SK-N-SH treated with all-trans-retinoic acid at 6 μM for 48 hours (cell line): ENCODE results near the gene CNTNAP2.

Experiments used
- ATAC-seq: fragments of 200-7000 bp; cut with Tn5 transposase; 3 replicates; pipeline ENCODE4 v1.9.1; 2020; ENCODE audit warnings: mild to moderate bottlenecking, moderate library complexity
- ARNTL ChIP-seq: fragments of 450-650 bp; formaldehyde crosslinking; IDR thresholded peaks from 2 replicates; pipeline ENCODE4 v1.5.0; 2020; ENCODE audit warnings: low read depth, mild to moderate bottlenecking, moderate library complexity, borderline replicate concordance
- BACH2 ChIP-seq: fragments of 250-450 bp; sonication (Bioruptor Pico); IDR thresholded peaks from 2 replicates; pipeline ENCODE4 v1.9.0; 2021; ENCODE audit warnings: mild to moderate bottlenecking, borderline replicate concordance
- CREB5 ChIP-seq: fragments of 250-450 bp; sonication (Bioruptor Pico); IDR thresholded peaks from 2 replicates; pipeline ENCODE4 v1.5.1; 2020; ENCODE audit warnings: low read depth, mild to moderate bottlenecking, moderate library complexity
- CSDC2 ChIP-seq: fragments of 250-450 bp; sonication (Bioruptor Pico); IDR thresholded peaks from 2 replicates; pipeline ENCODE4 v1.5.0; 2020; ENCODE audit warnings: mild to moderate bottlenecking, moderate library complexity
- CSRNP3 ChIP-seq: fragments of 250-450 bp; sonication (Bioruptor Pico); IDR thresholded peaks from 2 replicates; pipeline ENCODE4 v1.5.1; 2021; ENCODE audit warnings: mild to moderate bottlenecking, moderate library complexity
- ESRRG ChIP-seq: fragments of 250-450 bp; sonication (Bioruptor Pico); IDR thresholded peaks from 2 replicates; pipeline ENCODE4 v1.6.1; 2021; ENCODE audit warnings: mild to moderate bottlenecking
- GLIS3 ChIP-seq: fragments of 250-450 bp; sonication (Bioruptor Pico); IDR thresholded peaks from 2 replicates; pipeline ENCODE4 v1.5.0; 2020; ENCODE audit warnings: mild to moderate bottlenecking, moderate library complexity
- ISL1 ChIP-seq: fragments of 250-450 bp; sonication (Bioruptor Pico); IDR thresholded peaks from 2 replicates; pipeline ENCODE4 v2.1.2; 2022; ENCODE audit warnings: mild to moderate bottlenecking, moderate library complexity
- OSR1 ChIP-seq: fragments of 250-450 bp; sonication (Bioruptor Pico); IDR thresholded peaks from 2 replicates; pipeline ENCODE4 v1.8.0; 2022; ENCODE audit warnings: moderate library complexity, mild to moderate bottlenecking, inconsistent platforms
- PATZ1 ChIP-seq: fragments of 250-450 bp; sonication (Bioruptor Pico); IDR thresholded peaks from 2 replicates; pipeline ENCODE4 v1.8.0; 2020; ENCODE audit warnings: mild to moderate bottlenecking, moderate library complexity, borderline replicate concordance
- POU6F1 ChIP-seq: fragments of 250-450 bp; sonication (Bioruptor Pico); IDR thresholded peaks from 2 replicates; pipeline ENCODE4 v1.8.0; 2021; ENCODE audit warnings: low read depth, mild to moderate bottlenecking, moderate library complexity, borderline replicate concordance
- PPARA ChIP-seq: fragments of 250-450 bp; sonication (Bioruptor Pico); IDR thresholded peaks from 2 replicates; pipeline ENCODE4 v1.5.0; 2020; ENCODE audit warnings: mild to moderate bottlenecking, borderline replicate concordance
- RARB ChIP-seq: fragments of 250-450 bp; sonication (Bioruptor Pico); IDR thresholded peaks from 2 replicates; pipeline ENCODE4 v1.8.0; 2021; ENCODE audit warnings: mild to moderate bottlenecking, moderate library complexity
- SNAI2 ChIP-seq: fragments of 250-450 bp; sonication (Bioruptor Pico); IDR thresholded peaks from 2 replicates; pipeline ENCODE4 v1.5.0; 2020; ENCODE audit warnings: mild to moderate bottlenecking, moderate library complexity
- TCF4 ChIP-seq: fragments of 250-450 bp; sonication (Bioruptor Pico); IDR thresholded peaks from 2 replicates; pipeline ENCODE4 v1.8.0; 2021; ENCODE audit warnings: mild to moderate bottlenecking, moderate library complexity, borderline replicate concordance
- TOX ChIP-seq: fragments of 250-450 bp; sonication (Bioruptor Pico); IDR thresholded peaks from 2 replicates; pipeline ENCODE4 v1.8.0; 2021; ENCODE audit warnings: mild to moderate bottlenecking, moderate library complexity, borderline replicate concordance
- TSHZ2 ChIP-seq: fragments of 250-450 bp; sonication (Bioruptor Pico); IDR thresholded peaks from 2 replicates; pipeline ENCODE4 v1.5.0; 2020; ENCODE audit warnings: mild to moderate bottlenecking, moderate library complexity
- ZC3H10 ChIP-seq: fragments of 250-450 bp; sonication (Bioruptor Pico); IDR thresholded peaks from 2 replicates; pipeline ENCODE4 v1.5.1; 2021; ENCODE audit warnings: mild to moderate bottlenecking, moderate library complexity
- ZFP3 ChIP-seq: fragments of 250-450 bp; sonication (Bioruptor Pico); IDR thresholded peaks from 2 replicates; pipeline ENCODE4 v1.5.0; 2020; ENCODE audit warnings: mild to moderate bottlenecking, moderate library complexity
- ZFP30 ChIP-seq: fragments of 450-650 bp; formaldehyde crosslinking; IDR thresholded peaks from 2 replicates; pipeline ENCODE4 v1.5.0; 2022; ENCODE audit warnings: mild to moderate bottlenecking, moderate library complexity
- ZNF70 ChIP-seq: fragments of 450-650 bp; formaldehyde crosslinking; IDR thresholded peaks from 2 replicates; pipeline ENCODE4 v1.5.0; 2020; ENCODE audit warnings: mild to moderate bottlenecking, moderate library complexity
- ZNF8 ChIP-seq: fragments of 450-650 bp; formaldehyde crosslinking; IDR thresholded peaks from 2 replicates; pipeline ENCODE4 v1.5.0; 2020; ENCODE audit warnings: mild to moderate bottlenecking, moderate library complexity

CNTNAP2 gene

GRCh38 chr7:146966274-146966673 lies 849.7 kb downstream of the CNTNAP2 start:
- no peak for ATAC-seq
- no peak for TF ChIP-seq BACH2 (CRISPR knock-in tag)
- TF ChIP-seq ZC3H10, result no peak
- TF ChIP-seq ARNTL (CRISPR knock-in tag), result no peak
- TF ChIP-seq CSRNP3, result no peak
- no peak for TF ChIP-seq TSHZ2 (CRISPR knock-in tag)
- TF ChIP-seq PATZ1 (CRISPR knock-in tag), result no peak
- TF ChIP-seq RARB (CRISPR knock-in tag), result no peak
- no peak for TF ChIP-seq ZFP30
- no peak for TF ChIP-seq GLIS3 (CRISPR knock-in tag)
- TF ChIP-seq ZNF70, result no peak

GRCh38 chr7:146982482-146982881 lies 865.9 kb downstream of the CNTNAP2 start:
- TF ChIP-seq CSDC2 (no peak), ARNTL (CRISPR knock-in tag) (no peak), POU6F1 (CRISPR knock-in tag) (no peak), GLIS3 (CRISPR knock-in tag) (no peak), ZFP3 (CRISPR knock-in tag) (no peak), TOX (no peak), ESRRG (CRISPR knock-in tag) (no peak), ZNF70 (no peak), SNAI2 (CRISPR knock-in tag) (no peak)
- TF ChIP-seq, all 23 proteins: peak for 0
- no peak for ATAC-seq

- TF ChIP-seq ESRRG (CRISPR knock-in tag), result no peak
- TF ChIP-seq RARB (CRISPR knock-in tag), result no peak
- TF ChIP-seq PPARA (CRISPR knock-in tag), result no peak
- TF ChIP-seq TOX, result no peak
- no peak for TF ChIP-seq ZC3H10
- no peak for TF ChIP-seq CSDC2
- no peak for TF ChIP-seq GLIS3 (CRISPR knock-in tag)
- TF ChIP-seq BACH2 (CRISPR knock-in tag), result no peak
- TF ChIP-seq ISL1 (CRISPR knock-in tag), result no peak
- TF ChIP-seq TSHZ2 (CRISPR knock-in tag), result no peak
- TF ChIP-seq ZNF8 (CRISPR knock-in tag), result no peak
- TF ChIP-seq ZFP30, result no peak
- no peak for TF ChIP-seq PATZ1 (CRISPR knock-in tag)
- no peak for TF ChIP-seq ZFP3 (CRISPR knock-in tag)
- no peak for TF ChIP-seq TCF4 (CRISPR knock-in tag)
- TF ChIP-seq CREB5 (CRISPR knock-in tag), result no peak
- no peak for TF ChIP-seq OSR1 (CRISPR knock-in tag)
- no peak for TF ChIP-seq POU6F1 (CRISPR knock-in tag)
- ATAC-seq, result no peak
Measured at GRCh38 chr7:146991596-146991995, 875.0 kb downstream of the CNTNAP2 start.
